ENCODE measurements around the gene OCA2. TPM values are rescaled to one million over a fixed set of nuclear protein-coding genes. Genes with fewer than 3 reads are reported as not detected.

The OCA2 gene
- total and polyA plus RNA-seq, 2 of the 13 experiments (the other 11 are each of a cell fraction or from before 2014, with no cell fraction given), result 0.02 to 0.05 TPM

GRCh38 chr15:27746401-27746955, 352.6 kb downstream of the OCA2 start (continued):
- no peak for TF ChIP-seq ZNF878 (CRISPR knock-in tag; IDR thresholded peaks at IDR 0.05)

GRCh38 chr15:27744641-27745040, 354.5 kb downstream of the OCA2 start:
- Histone ChIP-seq H3K36me3 (replicated peaks in 1 of 2; ENCODE audit: control insufficient read depth in 1 of 2, insufficient read depth in 2 of 2, low read length in 2 of 2) (no peaks in the 10 kb centered on the region), H3K9ac (ENCODE audit: insufficient read depth, low read depth, low read length) (no peak overlapping the region), H3K4me3 (replicated peaks in 1 of 3; ENCODE audit: insufficient read depth in 1 of 3, low read depth in 2 of 3, low read length in 3 of 3) (no peak overlapping the region), H3K4me2 (ENCODE audit: low read depth, low read length) (no peak overlapping the region), H3K9me3 (ENCODE audit: low read length) (no peaks in the 10 kb centered on the region), H3K4me1 (ENCODE audit: insufficient read depth, low read length) (no peaks in the 10 kb centered on the region), H2AFZ (ENCODE audit: low read length) (no peak overlapping the region), H4K20me1 (ENCODE audit: insufficient read depth, low read length) (no peaks in the 10 kb centered on the region), H3K79me2 (ENCODE audit: insufficient read depth, low read length) (no peaks in the 10 kb centered on the region), H3K27ac (ENCODE audit: extremely low read length, insufficient read depth, low read length) (no peak overlapping the region), H3K27me3 (ENCODE audit: control insufficient read depth in 1 of 2, insufficient read depth in 2 of 2, low read length in 2 of 2) (peaks cover 0 to 6% of the 10 kb centered on the region in 2 experiments; a peak in 1 of 5 replicates)
- no TSS peak for BruUV-seq (replicated peaks)
- no peak for ATAC-seq
- in situ Hi-C loops (cut with HindIII; ENCODE audit: extremely low pct_ligation_motif_present, low pct_unique_long_range_greater_than_20kb), result no loop called here
- POLR2A ChIA-PET, result no interaction called here
- TF ChIP-seq RARG (CRISPR knock-in tag; IDR thresholded peaks at IDR 0.05; ENCODE audit: low read depth) (no peak), CTCF (CRISPR knock-in tag; IDR thresholded peaks at IDR 0.05) (no peak), ASH2L (IDR thresholded peaks at IDR 0.05; ENCODE audit: insufficient read length, low read depth, low read length) (no peak), TOE1 (CRISPR knock-in tag; IDR thresholded peaks at IDR 0.05) (no peak), NCOA2 (CRISPR knock-in tag; IDR thresholded peaks at IDR 0.05) (no peak), HOXA3 (CRISPR knock-in tag; IDR thresholded peaks at IDR 0.05) (no peak), ZNF362 (CRISPR knock-in tag; IDR thresholded peaks at IDR 0.05; ENCODE audit: borderline replicate concordance) (no peak)
- FAIRE-seq, result no peak
- CTCF ChIA-PET (ENCODE audit: low intra/inter-chr PET ratio, low total read pairs), result no interaction called here
- DNase-seq (ENCODE audit: low spot score), result no peak
- intact Hi-C loops (cut with micrococcal nuclease; ENCODE audit: unreplicated experiment), result no loop called here
- 7% methylated on average over 3 of the region's 3 CpGs for WGBS (ENCODE audit: low lambda C conversion rate)

Data from HepG2 (cell line).